ENCODE data around the gene LRRC7.

DNA sequence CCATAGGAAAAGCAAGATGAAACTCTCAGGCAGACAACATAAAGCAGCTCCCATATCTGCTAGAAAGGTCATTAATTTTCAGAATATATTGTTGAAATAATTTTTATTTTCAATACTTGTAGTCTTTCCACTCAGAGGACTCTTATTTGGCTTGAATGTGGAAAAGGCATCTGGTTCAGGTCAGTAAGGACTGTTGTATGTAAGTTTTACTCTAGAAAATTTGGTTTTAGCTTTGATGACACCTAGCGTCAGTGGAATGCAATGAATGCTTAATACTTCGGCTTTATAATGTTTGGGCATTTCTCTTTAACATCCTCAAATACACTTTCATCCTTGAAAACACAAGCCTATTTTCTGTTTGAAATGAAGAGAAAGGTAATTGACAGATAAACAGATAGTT lies 574.4 kb downstream of the LRRC7 start:
- TF ChIP-seq, protein P1, sequence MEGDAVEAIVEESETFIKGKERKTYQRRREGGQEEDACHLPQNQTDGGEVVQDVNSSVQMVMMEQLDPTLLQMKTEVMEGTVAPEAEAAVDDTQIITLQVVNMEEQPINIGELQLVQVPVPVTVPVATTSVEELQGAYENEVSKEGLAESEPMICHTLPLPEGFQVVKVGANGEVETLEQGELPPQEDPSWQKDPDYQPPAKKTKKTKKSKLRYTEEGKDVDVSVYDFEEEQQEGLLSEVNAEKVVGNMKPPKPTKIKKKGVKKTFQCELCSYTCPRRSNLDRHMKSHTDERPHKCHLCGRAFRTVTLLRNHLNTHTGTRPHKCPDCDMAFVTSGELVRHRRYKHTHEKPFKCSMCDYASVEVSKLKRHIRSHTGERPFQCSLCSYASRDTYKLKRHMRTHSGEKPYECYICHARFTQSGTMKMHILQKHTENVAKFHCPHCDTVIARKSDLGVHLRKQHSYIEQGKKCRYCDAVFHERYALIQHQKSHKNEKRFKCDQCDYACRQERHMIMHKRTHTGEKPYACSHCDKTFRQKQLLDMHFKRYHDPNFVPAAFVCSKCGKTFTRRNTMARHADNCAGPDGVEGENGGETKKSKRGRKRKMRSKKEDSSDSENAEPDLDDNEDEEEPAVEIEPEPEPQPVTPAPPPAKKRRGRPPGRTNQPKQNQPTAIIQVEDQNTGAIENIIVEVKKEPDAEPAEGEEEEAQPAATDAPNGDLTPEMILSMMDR (IDR thresholded peaks at IDR 0.05): peak; percentile 14 to 54 (median 40)
- TF ChIP-seq POLR2AphosphoS5 (IDR thresholded peaks at IDR 0.05): no peak
- TF ChIP-seq POLR2A (IDR thresholded peaks at IDR 0.05): no peak
- TF ChIP-seq EP300 (IDR thresholded peaks at IDR 0.05): no peak

Data from gastroesophageal sphincter (tissue), 3 donors.